Measurements from ENCODE around the gene LIPC.

Gene LIPC

DNA sequence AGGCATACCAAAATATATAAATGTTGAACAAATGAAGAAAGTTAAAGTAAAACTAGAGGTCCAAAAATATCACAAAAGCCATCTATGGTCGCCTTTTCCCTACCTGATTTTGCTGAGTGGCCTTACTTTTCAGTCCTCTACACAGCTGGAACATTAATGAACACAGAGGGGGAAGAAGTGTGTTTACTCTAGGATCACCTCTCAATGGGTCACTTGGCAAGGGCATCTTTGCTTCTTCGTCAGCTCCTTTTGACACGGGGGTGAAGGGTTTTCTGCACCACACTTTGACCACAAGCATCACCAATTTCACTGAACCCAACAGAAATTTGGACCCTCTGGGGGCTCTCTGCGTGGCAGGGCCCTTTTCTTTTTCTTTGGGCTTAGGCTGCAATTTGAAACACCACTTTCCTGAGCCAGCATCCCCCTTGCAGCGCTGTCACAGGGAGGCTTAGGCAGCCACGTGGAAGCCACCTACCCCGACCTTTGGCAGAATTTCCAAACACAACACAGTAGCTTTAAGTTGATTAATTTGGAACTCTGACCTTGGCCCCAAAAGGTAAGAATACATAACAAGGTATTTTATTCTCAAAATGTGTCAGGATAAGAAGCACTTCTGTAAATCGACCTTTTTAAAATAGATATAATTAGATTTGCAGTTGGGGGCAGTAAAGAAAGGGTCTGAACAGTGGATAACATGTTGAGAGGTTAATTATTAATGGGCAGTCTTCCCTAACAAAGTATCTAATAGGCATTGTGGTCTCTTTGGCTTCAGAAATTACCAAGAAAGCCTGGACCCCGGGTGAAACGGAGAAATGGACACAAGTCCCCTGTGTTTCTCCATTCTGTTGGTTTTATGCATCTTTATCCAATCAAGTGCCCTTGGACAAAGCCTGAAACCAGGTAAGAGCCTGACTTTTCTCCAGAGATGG, at the start of gene LIPC:
Gene LIPC, plus strand, starts transcription at position 771 of the 929 bp plus-strand sequence. Its CDS starts 42 bp downstream, at position 813.
- no peak for DNase-seq

DNA sequence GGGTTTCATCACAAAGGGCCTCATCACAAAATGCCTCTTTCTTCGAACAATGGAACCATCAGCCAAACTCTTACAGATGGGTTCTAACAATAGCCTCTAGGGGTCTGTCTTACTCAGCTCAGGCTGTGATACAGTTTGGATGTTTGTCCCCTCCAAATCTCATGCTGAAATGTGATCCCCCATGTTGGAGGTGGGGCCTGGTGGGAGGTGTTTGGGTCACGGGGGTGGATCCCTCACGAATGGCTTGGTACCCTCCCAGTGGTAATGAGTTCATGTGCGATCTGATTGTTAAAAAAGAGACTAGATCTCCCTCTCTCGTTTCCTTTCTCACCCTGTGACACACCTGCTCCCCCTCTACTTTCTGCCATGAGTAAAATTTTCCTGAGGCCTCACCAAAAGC, 47.9 kb upstream of the LIPC start:
- DNase-seq, result peak; percentile 79 to 84

DNA sequence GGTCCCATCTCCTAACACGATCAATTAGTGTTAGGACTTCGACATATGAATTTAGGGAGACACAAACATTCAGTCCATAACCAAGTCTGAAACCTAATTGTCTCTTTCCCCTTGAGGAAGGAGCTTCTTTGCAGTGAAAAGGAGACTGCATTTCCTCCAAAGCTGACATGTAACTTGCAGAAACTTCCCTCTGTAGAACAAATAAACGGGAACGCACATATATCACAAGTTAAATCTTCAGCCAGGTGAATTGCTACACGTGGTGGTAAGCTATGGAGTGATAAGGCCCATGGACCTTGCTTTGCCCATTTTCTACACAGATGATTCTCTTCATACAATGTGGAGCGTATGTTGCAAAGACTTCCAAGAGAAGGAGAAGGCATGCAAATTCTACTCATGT, 47.1 kb upstream of the LIPC start:
- no peak for DNase-seq

- no peak for DNase-seq
These were observed 45.7 kb upstream of the LIPC start for GRCh38 chr15:58386081-58386480.

DNA sequence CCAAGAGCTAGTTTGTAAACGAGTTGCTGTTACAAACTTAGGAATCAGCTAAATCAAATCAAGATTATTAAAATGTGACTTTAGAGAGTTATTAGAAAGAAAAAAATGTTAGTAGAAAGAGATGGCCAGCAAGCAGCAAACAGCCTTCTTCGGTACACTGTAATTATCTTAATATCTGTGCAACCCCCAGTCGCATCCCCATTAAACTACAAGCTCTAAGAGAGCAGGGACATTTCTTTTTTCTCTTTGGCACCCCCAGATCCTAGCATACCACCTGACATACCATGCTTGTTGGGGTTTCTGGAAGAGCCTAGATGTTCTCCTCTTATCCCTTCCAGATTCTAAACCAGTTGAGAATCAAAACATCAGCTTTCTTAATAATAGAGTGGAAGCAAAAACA, 45.1 kb upstream of the LIPC start:
- DNase-seq, result no peak

GRCh38 chr15:58387130-58387529, 44.7 kb upstream of the LIPC start:
- DNase-seq, result no peak

DNA sequence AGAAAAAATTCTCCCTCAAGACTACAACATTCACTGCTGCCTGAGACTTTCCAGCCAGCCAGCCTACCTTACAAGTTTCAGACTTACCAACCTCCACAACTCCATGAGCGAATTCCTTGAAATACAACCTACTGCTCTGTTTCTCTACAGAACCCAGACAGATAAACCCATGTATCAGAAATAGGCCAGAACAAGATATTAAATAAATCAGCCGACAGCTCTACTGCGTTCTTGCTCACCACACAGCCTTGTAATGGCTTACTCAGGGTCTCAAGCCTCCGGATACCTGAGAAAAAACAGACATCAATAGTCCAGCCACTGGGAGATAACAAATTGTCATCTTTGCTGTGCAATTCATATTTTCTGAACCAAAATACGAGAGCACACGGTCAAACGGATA, 43.6 kb upstream of the LIPC start:
- no peak for DNase-seq

- DNase-seq, result no peak
These were observed 41.7 kb upstream of the LIPC start for GRCh38 chr15:58390118-58390517.

DNA sequence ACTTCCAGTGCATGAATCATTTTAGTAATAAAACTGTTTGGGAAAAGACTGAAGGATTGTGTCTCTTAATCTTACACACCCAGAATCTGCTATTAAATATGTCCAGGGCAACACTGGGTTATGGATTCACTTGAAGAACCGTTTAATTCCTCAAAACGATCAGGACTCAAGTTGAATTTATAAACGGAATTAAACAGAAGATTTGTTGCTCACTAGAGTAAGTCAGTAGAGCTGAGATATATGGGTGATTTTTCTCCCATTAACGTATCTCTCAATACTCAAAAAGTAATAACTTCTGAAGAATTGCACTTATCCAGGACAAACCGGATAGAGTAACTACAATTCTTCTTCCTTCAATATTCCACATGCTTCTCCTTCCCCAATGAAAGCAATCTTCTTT, 41.1 kb upstream of the LIPC start:
- no peak for DNase-seq

DNA sequence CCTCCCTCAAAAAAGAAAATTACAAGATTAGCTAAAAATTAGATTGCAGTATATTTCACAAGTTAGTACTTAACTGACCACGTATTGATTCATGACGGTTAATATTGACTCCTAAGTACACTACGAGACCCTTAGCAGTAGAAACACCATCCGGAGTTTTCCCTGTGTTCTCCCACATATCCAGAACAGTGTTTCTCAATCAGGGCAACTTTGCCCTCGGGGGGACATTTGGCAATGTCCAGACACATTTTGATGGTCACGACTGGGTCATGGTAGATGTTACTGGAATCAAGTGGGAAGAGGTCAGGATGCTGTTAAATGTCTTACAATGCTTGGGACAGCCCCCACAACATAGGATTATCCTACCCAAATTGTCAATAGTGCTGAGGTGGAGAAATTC, 40.7 kb upstream of the LIPC start:
- DNase-seq, result no peak

GRCh38 chr15:58392141-58392540, 39.6 kb upstream of the LIPC start:
- DNase-seq, result no peak

DNA sequence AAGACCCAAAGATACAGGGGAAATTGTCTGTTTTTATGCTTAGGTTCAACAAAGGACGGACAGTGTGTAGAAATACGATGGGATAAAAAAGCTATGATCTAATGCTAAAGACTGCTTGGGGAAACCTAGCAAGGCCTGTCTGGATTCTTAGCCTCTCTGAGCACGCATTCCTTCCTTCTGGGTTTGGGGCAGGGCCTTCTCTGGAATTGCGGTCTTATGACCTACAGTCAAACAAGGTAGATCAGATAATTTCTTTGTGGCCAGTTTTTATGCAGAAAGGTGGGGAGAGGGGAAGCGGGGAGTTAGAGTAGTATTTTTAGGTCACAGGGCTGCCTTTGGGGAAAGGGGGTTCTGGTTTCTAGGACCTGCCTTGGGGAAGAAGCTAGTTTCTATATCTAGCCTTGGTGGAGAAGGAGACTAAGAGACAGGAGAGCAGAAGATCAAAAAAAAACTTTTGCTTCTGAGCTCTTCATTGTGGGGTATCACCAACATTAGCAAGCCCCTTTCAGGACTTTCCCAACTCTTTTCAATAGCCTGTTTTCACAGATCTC, 39.1 kb upstream of the LIPC start:
- no peak for DNase-seq

- no peak for DNase-seq
These were observed 38.5 kb upstream of the LIPC start for GRCh38 chr15:58393241-58393662.

- peak; percentile 37 to 74 for DNase-seq
These were observed 35.6 kb upstream of the LIPC start for GRCh38 chr15:58396181-58396580.

- peak; percentile 79 to 89 for DNase-seq
These were observed 33.7 kb upstream of the LIPC start for GRCh38 chr15:58398071-58398470.

DNA sequence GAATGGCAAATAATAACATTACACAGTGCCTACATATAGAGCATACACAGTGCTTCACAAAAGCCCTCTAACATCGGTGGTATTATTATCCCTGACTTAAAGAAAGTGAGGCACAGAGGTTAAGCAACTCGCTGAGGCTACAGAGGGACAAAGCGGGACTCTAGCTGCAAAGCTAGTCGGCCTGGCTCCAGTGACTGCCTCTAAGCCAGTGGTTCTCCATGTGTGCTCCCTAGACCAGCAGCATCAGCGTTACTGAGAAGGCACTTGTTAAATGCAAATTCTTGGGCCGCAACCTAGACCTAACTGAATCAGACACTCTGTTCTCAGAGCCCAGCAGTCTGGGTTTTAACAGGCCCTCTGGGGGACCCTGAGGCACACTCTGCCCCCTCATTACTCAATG, 33.1 kb upstream of the LIPC start:
- DNase-seq, result peak in 1 of 2 experiments; percentile 31

DNA sequence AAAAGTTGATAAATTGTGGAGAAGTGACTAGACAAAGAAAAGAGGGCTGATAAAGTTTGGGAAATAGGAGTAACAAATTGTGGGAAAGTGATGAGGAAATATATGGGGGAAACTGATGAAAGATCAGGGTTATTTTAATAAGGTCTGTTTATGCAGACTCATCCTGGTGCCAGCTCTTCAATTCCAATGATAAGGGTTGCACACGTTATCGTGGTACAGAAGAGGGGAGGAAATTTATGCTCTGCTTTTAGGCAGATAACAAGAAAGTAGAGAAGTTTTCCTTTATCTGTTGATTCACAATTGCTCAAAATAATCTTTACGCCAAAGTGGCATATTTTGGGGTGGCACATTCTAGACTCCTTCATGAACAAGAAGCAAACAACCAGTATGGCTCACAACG, 32.1 kb upstream of the LIPC start:
- DNase-seq, result no peak

DNA sequence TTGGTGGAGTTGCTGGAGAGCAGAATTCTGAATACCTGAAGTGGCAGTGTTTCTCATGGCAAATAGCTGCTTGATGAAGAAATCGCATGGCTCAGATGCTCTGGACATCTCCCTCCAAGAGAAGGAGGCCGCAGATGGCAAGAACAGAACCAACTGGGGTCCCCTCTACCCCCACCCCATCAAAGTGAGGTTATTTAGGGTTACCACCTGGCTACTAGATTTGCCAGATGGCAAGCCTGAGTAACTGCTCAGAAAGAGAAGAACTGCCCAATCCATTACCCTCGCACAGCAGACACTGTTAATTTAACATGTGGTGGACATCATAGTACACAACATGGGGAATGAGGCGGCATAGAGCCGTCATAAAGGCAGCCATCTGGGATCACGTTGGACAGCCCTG, 30.5 kb upstream of the LIPC start:
- peak; percentile 99 to 100 for DNase-seq

GRCh38 chr15:58401991-58402649, 29.7 kb upstream of the LIPC start:
- DNase-seq, result peak; percentile 38 to 53

GRCh38 chr15:58403581-58403980, 28.2 kb upstream of the LIPC start:
- DNase-seq, result no peak

DNA sequence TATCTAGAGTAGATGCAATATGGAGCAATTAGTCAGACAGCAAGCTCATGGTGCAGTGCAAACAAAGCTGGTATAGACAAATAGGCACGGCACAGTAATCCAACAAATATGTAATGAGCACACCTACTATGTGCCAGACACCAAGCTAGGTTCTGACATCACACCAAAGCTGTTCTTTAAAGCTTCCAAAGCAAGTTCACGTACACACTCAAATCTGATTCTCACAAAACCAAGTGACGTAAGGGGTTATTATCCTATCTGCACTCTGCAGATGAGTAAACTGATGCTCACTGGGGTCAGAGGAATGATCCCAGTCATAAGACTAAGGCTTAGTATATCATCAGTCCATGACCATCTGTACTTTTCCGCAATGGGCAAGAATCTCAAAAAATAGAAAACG, 27.8 kb upstream of the LIPC start:
- DNase-seq, result no peak

DNA sequence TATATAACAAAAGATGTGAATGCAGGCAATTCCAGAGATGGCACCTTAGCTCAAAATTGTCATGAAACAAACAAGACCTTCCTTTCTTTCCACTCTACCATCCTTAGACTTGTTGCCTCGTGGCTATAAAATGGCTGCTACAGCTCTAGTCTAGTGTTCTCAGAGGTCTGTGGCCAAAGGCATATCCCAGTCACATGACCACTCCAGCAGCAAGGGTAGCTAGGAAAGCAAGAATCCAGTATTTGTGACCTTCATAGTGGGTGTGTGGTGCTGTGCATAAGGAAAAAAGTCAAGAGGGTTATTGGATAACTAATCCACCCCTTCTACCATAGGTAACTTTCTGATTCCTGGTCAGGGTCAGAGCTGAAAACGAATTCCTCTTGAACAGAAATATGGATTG, 27.1 kb upstream of the LIPC start:
- DNase-seq, result no peak

GRCh38 chr15:58405865-58406264, 25.9 kb upstream of the LIPC start:
- no peak for DNase-seq

DNA sequence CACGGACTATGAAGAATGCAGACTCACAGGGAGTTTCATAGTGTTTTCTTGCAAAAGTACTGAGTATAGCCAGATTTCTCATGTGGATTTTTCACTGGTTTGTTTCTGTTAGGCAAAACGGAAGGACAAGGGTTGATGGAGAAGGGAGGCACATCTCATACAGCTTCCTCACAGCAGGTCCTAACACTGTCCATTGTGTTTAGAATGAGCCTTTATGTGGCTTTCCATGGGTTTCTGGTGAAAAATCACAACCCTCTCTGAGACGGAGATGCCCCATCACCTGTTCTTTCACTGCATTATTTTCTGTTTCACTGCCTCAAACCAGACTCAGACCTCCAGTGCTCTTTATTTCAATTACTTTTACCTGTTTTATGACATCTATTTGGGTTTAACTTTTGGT, 25.0 kb upstream of the LIPC start:
- no peak for DNase-seq

All from NCI-H524 (cell line).